Duodenal mucosa (tissue), 2 donors: ENCODE measurements around the gene MEN1.

Experiments
- H3K27ac ChIP-seq: one replicate; pipeline ENCODE4 v1.7.0; 2013; ENCODE audit warnings: low read depth, low read length
- H3K27me3 ChIP-seq, 2 donors: one replicate each; pipeline ENCODE4 v1.7.0; 2013; ENCODE audit warnings: low read length in 2 of 2, control low read depth in 1 of 2; ENCODE audit not compliant: insufficient read depth in 2 of 2, control insufficient read depth in 1 of 2
- H3K36me3 ChIP-seq, 2 donors: one replicate each; pipeline ENCODE4 v1.7.0; 2013; ENCODE audit warnings: low read length in 2 of 2, control low read depth in 1 of 2; ENCODE audit not compliant: insufficient read depth in 2 of 2, control insufficient read depth in 1 of 2
- H3K4me1 ChIP-seq, 2 donors: one replicate each; pipeline ENCODE4 v1.7.0; 2013; ENCODE audit warnings: low read length in 2 of 2, control low read depth in 1 of 2; ENCODE audit not compliant: insufficient read depth in 2 of 2, control insufficient read depth in 1 of 2
- H3K4me3 ChIP-seq, 2 donors: one replicate each; pipeline ENCODE4 v1.7.0; 2013; ENCODE audit warnings: low read length in 2 of 2, low read depth in 1 of 2
- H3K9ac ChIP-seq, 2 donors: one replicate each; pipeline ENCODE4 v1.7.0; 2013; ENCODE audit warnings: low read length in 2 of 2, low read depth in 1 of 2
- H3K9me3 ChIP-seq, 2 donors: one replicate each; pipeline ENCODE4 v1.7.0; 2013; ENCODE audit warnings: low read length in 2 of 2, control low read depth in 1 of 2; ENCODE audit not compliant: control insufficient read depth in 1 of 2

The MEN1 gene

GRCh38 chr11:64777449-64778222 is 32.7 kb downstream of the MEN1 start:
- Histone ChIP-seq H3K27me3 (no peaks in the 10 kb centered on the region), H3K4me3 (peak overlapping the region; percentile 92 to 97), H3K9ac (peak overlapping the region; percentile 75 to 98), H3K36me3 (peaks cover 38 to 48% of the 10 kb centered on the region in 2 donors), H3K9me3 (no peaks in the 10 kb centered on the region), H3K4me1 (peaks cover 31 to 34% of the 10 kb centered on the region in 2 donors), H3K27ac (peak overlapping the region; percentile 100)

GRCh38 chr11:64776875-64777274 is 33.5 kb downstream of the MEN1 start:
- peak overlapping the region; percentile 92 to 97 for H3K4me3 ChIP-seq
- no peaks in the 10 kb centered on the region for H3K9me3 ChIP-seq
- H3K4me1 ChIP-seq, result peaks cover 34 to 36% of the 10 kb centered on the region in 2 donors
- peaks cover 45 to 56% of the 10 kb centered on the region in 2 donors for H3K36me3 ChIP-seq
- H3K9ac ChIP-seq, result peak overlapping the region; percentile 75 to 98
- no peak overlapping the region for H3K27ac ChIP-seq
- H3K27me3 ChIP-seq, result no peaks in the 10 kb centered on the region

GRCh38 chr11:64776425-64776824 is 33.9 kb downstream of the MEN1 start:
- peaks cover 49 to 60% of the 10 kb centered on the region in 2 donors for H3K36me3 ChIP-seq
- peak overlapping the region; percentile 75 to 98 for H3K9ac ChIP-seq
- H3K4me3 ChIP-seq, result peak overlapping the region; percentile 92 to 97
- H3K4me1 ChIP-seq, result peaks cover 34 to 36% of the 10 kb centered on the region in 2 donors
- H3K27me3 ChIP-seq, result no peaks in the 10 kb centered on the region
- no peak overlapping the region for H3K27ac ChIP-seq
- H3K9me3 ChIP-seq, result no peaks in the 10 kb centered on the region

GRCh38 chr11:64774144-64774543 is 36.2 kb downstream of the MEN1 start:
- peaks cover 28 to 34% of the 10 kb centered on the region in 2 donors for H3K4me1 ChIP-seq
- no peak overlapping the region for H3K27ac ChIP-seq
- H3K36me3 ChIP-seq, result peaks cover 72 to 83% of the 10 kb centered on the region in 2 donors

GRCh38 chr11:64772303-64773018 is 37.9 kb downstream of the MEN1 start:
- H3K36me3 ChIP-seq, result peaks cover 89 to 100% of the 10 kb centered on the region in 2 donors
- no peak overlapping the region for H3K4me3 ChIP-seq
- H3K27ac ChIP-seq, result no peak overlapping the region
- H3K27me3 ChIP-seq, result no peaks in the 10 kb centered on the region
- H3K9ac ChIP-seq, result no peak overlapping the region
- no peaks in the 10 kb centered on the region for H3K9me3 ChIP-seq
- H3K4me1 ChIP-seq, result peaks cover 28 to 34% of the 10 kb centered on the region in 2 donors

More at GRCh38 chr11:64774144-64774543, 36.2 kb downstream of the MEN1 start:
- H3K4me3 ChIP-seq, result no peak overlapping the region
- H3K9me3 ChIP-seq, result no peaks in the 10 kb centered on the region
- H3K9ac ChIP-seq, result no peak overlapping the region
- no peaks in the 10 kb centered on the region for H3K27me3 ChIP-seq

- Histone ChIP-seq H3K27me3 (no peaks in the 10 kb centered on the region), H3K27ac (no peak overlapping the region), H3K4me1 (peaks cover 22 to 30% of the 10 kb centered on the region in 2 donors), H3K36me3 (peaks cover 92 to 100% of the 10 kb centered on the region in 2 donors), H3K9me3 (no peaks in the 10 kb centered on the region), H3K9ac (no peak overlapping the region), H3K4me3 (no peak overlapping the region)
These were observed 38.5 kb downstream of the MEN1 start for GRCh38 chr11:64771861-64772260.

- H3K4me1 ChIP-seq, result peaks cover 10 to 15% of the 10 kb centered on the region in 2 donors
- H3K9ac ChIP-seq, result no peak overlapping the region
- no peak overlapping the region for H3K27ac ChIP-seq
- H3K36me3 ChIP-seq, result peaks cover 80 to 95% of the 10 kb centered on the region in 2 donors
- H3K9me3 ChIP-seq, result no peaks in the 10 kb centered on the region
- H3K4me3 ChIP-seq, result no peak overlapping the region
- H3K27me3 ChIP-seq, result no peaks in the 10 kb centered on the region
These were observed 40.2 kb downstream of the MEN1 start for GRCh38 chr11:64770120-64770519.

GRCh38 chr11:64769283-64769682 is 41.1 kb downstream of the MEN1 start:
- H3K36me3 ChIP-seq, result peaks cover 83 to 95% of the 10 kb centered on the region in 2 donors
- H3K4me3 ChIP-seq, result no peak overlapping the region
- H3K9me3 ChIP-seq, result no peaks in the 10 kb centered on the region
- no peaks in the 10 kb centered on the region for H3K27me3 ChIP-seq
- no peak overlapping the region for H3K27ac ChIP-seq
- peaks cover 12 to 17% of the 10 kb centered on the region in 2 donors for H3K4me1 ChIP-seq
- no peak overlapping the region for H3K9ac ChIP-seq

- Histone ChIP-seq H3K27ac (no peak overlapping the region), H3K9me3 (no peaks in the 10 kb centered on the region), H3K27me3 (no peaks in the 10 kb centered on the region), H3K4me3 (no peak overlapping the region), H3K9ac (no peak overlapping the region), H3K4me1 (peaks cover 9 to 16% of the 10 kb centered on the region in 2 donors), H3K36me3 (peaks cover 81 to 95% of the 10 kb centered on the region in 2 donors)
These were observed 42.1 kb downstream of the MEN1 start for GRCh38 chr11:64768300-64768694.
